Suprapubic skin (tissue), 4 donors: Measurements from ENCODE around the gene SRPK1.
"Not testable (repeated sequence)": the region's sequence is repeated elsewhere in the genome, so short reads cannot be mapped to it uniquely, and the experiment has no call there.

Experiments
- CTCF ChIP-seq, 2 donors: fragments of 200-600 bp in 1 of 2; fragments of 450-650 bp in 1 of 2; sonication (generic) in 1 of 2; IDR thresholded peaks; one replicate each; pipeline ENCODE4 v1.5.1; 2016 to 2019; ENCODE audit warnings: antibody characterized with exemption in 2 of 2, mild to moderate bottlenecking in 1 of 2, moderate library complexity in 1 of 2
- EP300 ChIP-seq: sonication (generic); formaldehyde crosslinking; IDR thresholded peaks from one replicate; pipeline ENCODE4 v1.6.1; 2017; ENCODE audit warnings: antibody characterized with exemption
- POLR2A ChIP-seq, 2 donors: fragments of 450-650 bp; IDR thresholded peaks; one replicate each; pipeline ENCODE4 v1.6.1; 2017; ENCODE audit warnings: antibody characterized with exemption in 2 of 2, mild to moderate bottlenecking in 2 of 2, moderate library complexity in 2 of 2
- POLR2AphosphoS5 ChIP-seq, 3 donors: sonication (generic); formaldehyde crosslinking; IDR thresholded peaks; one replicate each; pipeline ENCODE4 v1.6.1; 2017; ENCODE audit warnings: antibody characterized with exemption in 3 of 3

GRCh38 chr6:35931873-35932272, 11.0 kb upstream of the SRPK1 start:
- TF ChIP-seq CTCF (IDR thresholded peaks at IDR 0.05); EP300; POLR2AphosphoS5 (IDR thresholded peaks at IDR 0.05); POLR2A (IDR thresholded peaks at IDR 0.05): not testable (repeated sequence)
